Measurements from ENCODE around the gene VPS13D.
"Not testable (repeated sequence)": the region's sequence is repeated elsewhere in the genome, so short reads cannot be mapped to it uniquely, and the experiment has no call there.

The VPS13D gene

DNA sequence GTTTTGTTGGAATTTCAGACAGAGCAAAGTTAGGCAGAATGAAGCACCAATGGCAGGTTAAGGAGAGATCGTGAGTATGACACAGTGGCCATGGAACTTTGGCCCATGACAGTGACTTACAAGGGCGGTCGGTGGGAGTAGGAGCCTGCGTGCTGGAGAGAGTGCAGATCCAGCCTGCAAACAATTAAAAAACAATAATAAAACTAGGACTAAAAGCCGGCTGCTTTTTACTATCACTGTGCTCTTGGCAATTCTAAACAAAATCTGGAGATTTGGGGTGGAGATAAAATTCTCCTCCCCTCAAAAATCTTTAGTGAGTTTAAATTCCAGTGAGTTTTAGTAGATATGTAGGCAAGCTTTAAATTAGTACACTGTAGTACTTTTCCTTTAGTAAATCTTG is 291.3 kb downstream of the VPS13D start:
- no peak overlapping the region for H2AFZ ChIP-seq (ENCODE audit: low read depth, low read length)
- 67% methylated on average over 1 of the region's 5 CpGs for WGBS
- DNase-seq: no peak

DNA sequence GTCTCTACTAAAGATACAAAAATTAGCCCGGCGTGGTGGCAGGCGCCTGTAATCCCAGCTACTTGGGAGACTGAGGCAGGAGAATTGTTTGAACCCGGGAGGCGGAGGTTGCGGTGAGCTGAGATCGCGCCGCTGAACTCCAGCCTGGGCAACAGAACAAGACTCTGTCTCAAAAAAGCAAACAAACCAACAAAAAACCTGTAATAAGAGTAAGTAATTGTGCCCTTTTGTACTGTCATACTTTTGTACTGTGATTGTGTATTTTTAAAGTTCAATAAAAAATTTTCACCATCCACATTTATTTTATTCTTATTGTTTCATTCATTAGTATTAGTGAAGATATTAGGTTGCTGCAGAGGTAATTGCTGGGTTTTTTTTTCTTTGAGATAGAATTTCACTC is 292.9 kb downstream of the VPS13D start:
- H3K14ac ChIP-seq (ENCODE audit: low read length in 2 of 2); H2BK15ac ChIP-seq (ENCODE audit: low read depth, poor library complexity, severe bottlenecking); H2BK5ac ChIP-seq (ENCODE audit: low read depth, low read length, poor library complexity, severe bottlenecking); H3K23ac ChIP-seq (ENCODE audit: low read length in 2 of 2); H3K9me3 ChIP-seq (ENCODE audit: control insufficient read depth, low read length); H3K36me3 ChIP-seq (ENCODE audit: control insufficient read depth in 1 of 2, insufficient read depth in 2 of 2, low read depth in 1 of 2, low read length in 2 of 2); H2BK120ac ChIP-seq (ENCODE audit: low read depth, low read length); DNase-seq; H3K79me1 ChIP-seq (replicated peaks; ENCODE audit: low read length, poor library complexity, severe bottlenecking); H4K91ac ChIP-seq (ENCODE audit: low read length); H3K18ac ChIP-seq (ENCODE audit: low read depth in 1 of 2, low read length in 2 of 2); H2BK12ac ChIP-seq (ENCODE audit: low read length in 2 of 2); H4K8ac ChIP-seq (ENCODE audit: low read length); H3K4ac ChIP-seq (ENCODE audit: low read depth in 1 of 2, low read length in 2 of 2); H3K27ac ChIP-seq (ENCODE audit: low read length, poor library complexity, severe bottlenecking); H3K9ac ChIP-seq (ENCODE audit: low read length); H3K4me3 ChIP-seq (ENCODE audit: insufficient read depth in 1 of 2, low read depth in 1 of 2, low read length in 2 of 2); H3K27me3 ChIP-seq (ENCODE audit: control insufficient read depth in 1 of 2, insufficient read depth in 1 of 2, low read length in 2 of 2); H3K4me1 ChIP-seq (ENCODE audit: control insufficient read depth, insufficient read depth, low read depth, low read length); H3K4me2 ChIP-seq (ENCODE audit: low read length, poor library complexity, severe bottlenecking); H2AFZ ChIP-seq (ENCODE audit: low read depth, low read length); H2AK5ac ChIP-seq (ENCODE audit: low read length, severe bottlenecking): not testable (repeated sequence)
- WGBS: 96% methylated on average over 5 of the region's 9 CpGs

More for the DNA sequence above, 291.3 kb downstream of the VPS13D start:
- no peak overlapping the region for H3K4me3 ChIP-seq (ENCODE audit: insufficient read depth in 1 of 2, low read depth in 1 of 2, low read length in 2 of 2)
- H3K4ac ChIP-seq (ENCODE audit: low read depth in 1 of 2, low read length in 2 of 2): no peak overlapping the region
- H3K9me3 ChIP-seq (ENCODE audit: control insufficient read depth, low read length): no peaks in the 10 kb centered on the region
- no peak overlapping the region for H2BK15ac ChIP-seq (ENCODE audit: low read depth, poor library complexity, severe bottlenecking)
- no peak overlapping the region for H3K23ac ChIP-seq (ENCODE audit: low read length in 2 of 2)
- no peak overlapping the region for H4K8ac ChIP-seq (ENCODE audit: low read length)
- no peak overlapping the region for H2BK120ac ChIP-seq (ENCODE audit: low read depth, low read length)
- H2BK5ac ChIP-seq (ENCODE audit: low read depth, low read length, poor library complexity, severe bottlenecking): no peak overlapping the region
- peaks cover 9% of the 10 kb centered on the region in 2 experiments for H3K27me3 ChIP-seq (ENCODE audit: control insufficient read depth in 1 of 2, insufficient read depth in 1 of 2, low read length in 2 of 2)
- no peak overlapping the region for H3K9ac ChIP-seq (ENCODE audit: low read length)
- H3K27ac ChIP-seq (ENCODE audit: low read length, poor library complexity, severe bottlenecking): no peak overlapping the region
- no peak overlapping the region for H4K91ac ChIP-seq (ENCODE audit: low read length)
- no peaks in the 10 kb centered on the region for H3K79me1 ChIP-seq (replicated peaks; ENCODE audit: low read length, poor library complexity, severe bottlenecking)
- H2BK12ac ChIP-seq (ENCODE audit: low read length in 2 of 2): no peak overlapping the region
- H2AK5ac ChIP-seq (ENCODE audit: low read length, severe bottlenecking): no peak overlapping the region
- H3K36me3 ChIP-seq (ENCODE audit: control insufficient read depth in 1 of 2, insufficient read depth in 2 of 2, low read depth in 1 of 2, low read length in 2 of 2): no peaks in the 10 kb centered on the region
- H3K4me2 ChIP-seq (ENCODE audit: low read length, poor library complexity, severe bottlenecking): no peak overlapping the region
- no peak overlapping the region for H3K14ac ChIP-seq (ENCODE audit: low read length in 2 of 2)
- H3K4me1 ChIP-seq (ENCODE audit: control insufficient read depth, insufficient read depth, low read depth, low read length): peaks cover 3% of the 10 kb centered on the region
- no peak overlapping the region for H3K18ac ChIP-seq (ENCODE audit: low read depth in 1 of 2, low read length in 2 of 2)

DNA sequence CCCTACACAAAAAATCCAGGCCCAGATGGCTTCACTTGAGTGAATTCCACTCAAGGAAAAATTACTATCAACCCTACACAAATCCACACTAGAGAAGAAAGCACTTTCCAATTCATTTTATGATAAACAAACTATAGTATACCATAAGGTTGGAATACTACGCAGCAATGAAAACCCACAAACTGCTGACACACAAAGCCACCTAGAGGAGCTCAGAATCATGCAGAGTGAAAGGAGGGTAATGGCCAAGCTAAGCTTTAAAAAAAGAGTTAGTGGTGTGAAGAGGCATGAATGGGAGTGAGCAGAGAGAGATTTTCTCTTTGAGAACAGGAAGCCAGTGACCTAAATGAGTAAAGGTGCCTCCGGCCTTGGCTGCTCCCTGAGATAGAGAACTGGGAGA is 294.4 kb downstream of the VPS13D start:
- Histone ChIP-seq H3K36me3 (ENCODE audit: control insufficient read depth in 1 of 2, insufficient read depth in 2 of 2, low read depth in 1 of 2, low read length in 2 of 2) (no peaks in the 10 kb centered on the region), H3K9me3 (ENCODE audit: control insufficient read depth, low read length) (no peaks in the 10 kb centered on the region), H4K91ac (ENCODE audit: low read length) (no peak overlapping the region), H3K9ac (ENCODE audit: low read length) (no peak overlapping the region), H3K4me1 (ENCODE audit: control insufficient read depth, insufficient read depth, low read depth, low read length) (no peaks in the 10 kb centered on the region), H2BK120ac (ENCODE audit: low read depth, low read length) (no peak overlapping the region), H3K18ac (ENCODE audit: low read depth in 1 of 2, low read length in 2 of 2) (no peak overlapping the region), H3K27me3 (ENCODE audit: control insufficient read depth in 1 of 2, insufficient read depth in 1 of 2, low read length in 2 of 2) (peaks cover 9% of the 10 kb centered on the region in 2 experiments), H2AK5ac (ENCODE audit: low read length, severe bottlenecking) (no peak overlapping the region), H3K79me1 (replicated peaks; ENCODE audit: low read length, poor library complexity, severe bottlenecking) (no peaks in the 10 kb centered on the region), H2BK12ac (ENCODE audit: low read length in 2 of 2) (no peak overlapping the region), H4K8ac (ENCODE audit: low read length) (no peak overlapping the region), H3K14ac (ENCODE audit: low read length in 2 of 2) (no peak overlapping the region), H2BK5ac (ENCODE audit: low read depth, low read length, poor library complexity, severe bottlenecking) (no peak overlapping the region), H3K23ac (ENCODE audit: low read length in 2 of 2) (no peak overlapping the region), H3K27ac (ENCODE audit: low read length, poor library complexity, severe bottlenecking) (no peak overlapping the region), H3K4me2 (ENCODE audit: low read length, poor library complexity, severe bottlenecking) (no peak overlapping the region), H2BK15ac (ENCODE audit: low read depth, poor library complexity, severe bottlenecking) (no peak overlapping the region), H3K4ac (ENCODE audit: low read depth in 1 of 2, low read length in 2 of 2) (no peak overlapping the region), H3K4me3 (ENCODE audit: insufficient read depth in 1 of 2, low read depth in 1 of 2, low read length in 2 of 2) (no peak overlapping the region), H2AFZ (ENCODE audit: low read depth, low read length) (no peak overlapping the region)
- DNase-seq: no peak
- 100% methylated on average over 2 of the region's 2 CpGs for WGBS

DNA sequence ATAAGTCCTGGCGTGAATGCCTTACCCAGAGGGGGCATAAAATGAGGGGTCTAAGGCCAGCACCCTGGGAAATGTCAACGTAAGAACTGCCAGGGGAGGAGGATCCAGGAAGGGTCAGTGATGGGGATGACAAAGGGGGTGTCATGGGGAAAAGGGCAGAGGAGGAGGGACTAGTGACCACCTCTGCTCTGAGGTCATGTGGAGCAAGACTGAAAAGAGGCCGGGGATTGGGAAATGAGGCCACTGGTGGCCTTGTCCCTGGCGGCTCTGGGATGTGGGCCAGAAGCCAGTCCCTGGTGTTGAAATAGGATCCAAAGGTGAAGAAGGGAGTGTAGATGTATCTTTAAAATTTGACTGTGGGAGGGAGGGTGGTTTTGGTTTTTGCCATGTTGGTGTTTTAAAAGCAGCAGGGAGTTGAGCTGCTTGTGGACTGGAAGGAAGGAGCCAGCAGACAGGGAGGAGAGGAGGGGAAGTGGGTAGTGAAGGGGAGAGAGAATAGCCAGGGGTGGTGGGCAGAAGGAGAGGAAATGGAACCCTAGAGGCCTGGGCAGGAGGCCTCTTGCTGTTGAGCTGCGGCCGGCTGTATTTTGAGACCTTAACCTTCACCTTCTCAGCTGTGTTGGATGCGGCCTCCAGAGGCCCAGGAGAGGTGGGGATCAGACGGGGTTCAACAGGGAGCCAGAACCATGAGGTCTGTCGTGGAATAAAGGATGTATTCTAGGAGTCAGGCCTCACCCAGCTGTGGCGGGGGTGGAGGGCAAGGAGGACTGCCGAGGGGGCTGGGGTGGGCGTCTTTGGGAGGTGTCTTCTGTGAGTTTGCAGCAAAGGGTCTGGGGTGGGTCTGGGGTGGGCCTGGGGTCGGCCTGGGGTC is 295.7 kb downstream of the VPS13D start:
- Histone ChIP-seq H3K4me3 (ENCODE audit: insufficient read depth in 1 of 2, low read depth in 1 of 2, low read length in 2 of 2) (no peak overlapping the region), H3K9ac (ENCODE audit: low read length) (peak overlapping the region; percentile 41), H2AK5ac (ENCODE audit: low read length, severe bottlenecking) (no peak overlapping the region), H3K27me3 (ENCODE audit: control insufficient read depth in 1 of 2, insufficient read depth in 1 of 2, low read length in 2 of 2) (peaks cover 0 to 3% of the 10 kb centered on the region in 2 experiments), H4K8ac (ENCODE audit: low read length) (no peak overlapping the region), H3K36me3 (ENCODE audit: control insufficient read depth in 1 of 2, insufficient read depth in 2 of 2, low read depth in 1 of 2, low read length in 2 of 2) (no peaks in the 10 kb centered on the region), H2AFZ (ENCODE audit: low read depth, low read length) (no peak overlapping the region), H2BK15ac (ENCODE audit: low read depth, poor library complexity, severe bottlenecking) (no peak overlapping the region), H3K4ac (ENCODE audit: low read depth in 1 of 2, low read length in 2 of 2) (no peak overlapping the region), H3K79me1 (replicated peaks; ENCODE audit: low read length, poor library complexity, severe bottlenecking) (no peaks in the 10 kb centered on the region), H3K4me2 (ENCODE audit: low read length, poor library complexity, severe bottlenecking) (no peak overlapping the region), H2BK120ac (ENCODE audit: low read depth, low read length) (no peak overlapping the region), H2BK5ac (ENCODE audit: low read depth, low read length, poor library complexity, severe bottlenecking) (no peak overlapping the region), H3K27ac (ENCODE audit: low read length, poor library complexity, severe bottlenecking) (no peak overlapping the region), H3K14ac (ENCODE audit: low read length in 2 of 2) (no peak overlapping the region), H3K4me1 (ENCODE audit: control insufficient read depth, insufficient read depth, low read depth, low read length) (no peaks in the 10 kb centered on the region), H4K91ac (ENCODE audit: low read length) (no peak overlapping the region), H3K18ac (ENCODE audit: low read depth in 1 of 2, low read length in 2 of 2) (no peak overlapping the region), H3K9me3 (ENCODE audit: control insufficient read depth, low read length) (no peaks in the 10 kb centered on the region), H2BK12ac (ENCODE audit: low read length in 2 of 2) (no peak overlapping the region), H3K23ac (ENCODE audit: low read length in 2 of 2) (no peak overlapping the region)
- WGBS: 88% methylated on average over 11 of the region's 13 CpGs
- DNase-seq: no peak

All from mesenchymal stem cell (in vitro differentiated cells and primary cell).